ENCODE results near the gene CCL13.

The CCL13 gene

GRCh38 chr17:34401165-34401564 lies 44.9 kb downstream of the CCL13 start:
- TF ChIP-seq CTCF (IDR thresholded peaks at IDR 0.05; ENCODE audit: low read depth, low read length): no peak

DNA sequence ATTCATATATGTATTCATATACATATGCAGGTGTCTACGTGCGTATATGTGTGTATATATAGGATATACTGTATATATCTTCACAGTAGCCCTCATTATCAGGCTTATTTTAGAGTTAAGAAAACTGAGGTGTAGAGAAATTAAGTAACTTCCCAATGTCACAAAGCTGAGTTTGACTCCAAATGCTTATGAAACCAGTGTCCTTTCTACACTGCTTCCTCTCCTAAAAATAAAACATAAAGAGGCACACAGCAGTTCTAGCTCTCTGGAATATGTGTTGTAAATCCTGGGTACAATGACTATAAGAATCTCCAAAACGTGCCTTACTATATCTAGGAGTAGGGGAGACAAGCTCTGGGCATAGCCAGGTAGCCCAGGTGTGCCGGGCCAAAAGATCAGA lies 46.7 kb downstream of the CCL13 start:
- TF ChIP-seq CTCF (IDR thresholded peaks at IDR 0.05; ENCODE audit: low read depth, low read length): no peak
- no peak overlapping the region for H3K4me3 ChIP-seq (ENCODE audit: low read depth, low read length)

More at GRCh38 chr17:34401165-34401564, 44.9 kb downstream of the CCL13 start:
- H3K4me3 ChIP-seq (ENCODE audit: low read depth, low read length): no peak overlapping the region

DNA sequence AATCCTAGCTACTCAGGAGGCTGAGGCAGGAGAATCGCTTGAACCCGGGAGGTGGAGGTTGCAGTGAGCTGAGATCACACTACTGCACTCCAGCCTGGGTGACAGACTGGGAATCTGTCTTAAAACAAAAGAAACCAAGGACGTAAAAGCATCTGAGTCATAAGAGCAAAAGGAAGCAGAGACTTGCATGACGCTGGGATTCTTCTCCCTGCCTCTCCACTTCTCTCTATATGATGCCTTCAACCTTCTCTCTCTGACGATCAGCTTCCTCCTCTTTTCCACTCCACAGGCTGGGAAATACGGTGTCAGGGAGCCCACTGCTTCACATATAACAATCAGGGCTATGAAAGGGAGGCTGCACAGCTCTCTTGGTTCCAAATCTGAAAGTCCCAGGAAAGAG lies 49.9 kb downstream of the CCL13 start:
- H3K4me3 ChIP-seq (ENCODE audit: low read depth, low read length): no peak overlapping the region
- TF ChIP-seq CTCF (IDR thresholded peaks at IDR 0.05; ENCODE audit: low read depth, low read length): no peak
